ENCODE measurements around the gene KIF26B. TPM values are rescaled to one million over a fixed set of nuclear protein-coding genes. Genes with fewer than 3 reads are reported as not detected.
A peak's percentile ranks its signal among the peaks of the same experiment; 100 is the strongest.

KIF26B gene
- total and polyA plus RNA-seq, 2 experiments from 2014 or later: 0.03 to 0.76 TPM

DNA sequence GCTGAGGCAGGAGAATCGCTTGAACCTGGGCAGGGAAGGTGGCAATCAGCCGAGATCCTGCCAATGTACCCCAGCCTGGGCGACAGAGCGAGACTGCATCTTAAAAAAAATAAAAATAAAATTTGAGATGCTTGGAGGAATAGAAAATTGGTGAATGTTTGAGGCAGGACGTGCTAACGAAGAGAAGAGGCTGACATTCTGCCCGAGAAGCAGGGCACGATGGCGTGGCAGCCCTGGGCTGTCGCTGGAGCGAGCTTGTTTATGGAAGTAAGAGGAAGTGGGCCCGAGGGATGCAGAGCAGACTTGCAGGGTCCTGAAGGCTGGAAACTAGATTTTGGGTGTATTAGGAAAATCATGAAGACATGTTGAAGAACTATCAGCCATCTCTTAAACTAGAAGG is 92.6 kb downstream of the KIF26B start (continued):
- TF ChIP-seq ETS1 (IDR thresholded peaks at IDR 0.05): no peak

DNA sequence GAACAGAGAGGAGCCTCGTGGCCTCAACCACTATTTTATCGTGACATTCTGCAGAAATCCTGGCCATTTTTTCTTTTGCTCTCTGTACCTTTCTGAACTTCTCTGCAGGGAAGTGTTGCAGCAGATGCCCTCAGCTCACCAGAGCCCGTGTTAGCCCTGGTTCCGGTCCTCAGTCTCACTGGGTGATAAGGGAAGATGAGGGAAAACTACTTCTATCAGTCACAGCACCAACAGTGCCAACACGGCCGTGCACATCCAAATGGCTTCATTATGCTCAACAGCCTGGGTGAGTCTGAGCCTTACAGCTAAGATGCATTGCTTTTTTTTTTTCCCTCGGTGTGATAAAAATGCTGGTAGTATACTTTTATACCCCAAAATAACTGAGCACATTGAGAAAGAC is 93.0 kb downstream of the KIF26B start:
- no peak for DNase-seq (ENCODE audit: low spot score)
- H3K4me1 ChIP-seq (ENCODE audit: insufficient read depth): no peaks in the 10 kb centered on the region
- no peaks in the 10 kb centered on the region for H3F3A ChIP-seq (replicated peaks; ENCODE audit: low read depth)
- no peaks in the 10 kb centered on the region for H3K27me3 ChIP-seq (ENCODE audit: insufficient read depth)
- peak overlapping the region; percentile 88; the same call in 1 of the 2 replicates for H2AFZ ChIP-seq
- H3K36me3 Mint-ChIP-seq (ENCODE audit: low read depth): peaks cover 4% of the 10 kb centered on the region; the same call in 2 of the 3 replicates
- no peaks in the 10 kb centered on the region for H3K9me2 ChIP-seq (ENCODE audit: insufficient read depth)
- no peak overlapping the region for H3K27ac Mint-ChIP-seq
- H3K79me2 ChIP-seq (replicated peaks; ENCODE audit: insufficient read depth): no peaks in the 10 kb centered on the region
- no peak overlapping the region for H3K27ac ChIP-seq (ENCODE audit: low read depth)
- H3K4me2 ChIP-seq: no peak overlapping the region
- peaks cover 10% of the 10 kb centered on the region; the same call in 2 of the 3 replicates for H3K9me3 Mint-ChIP-seq
- no peaks in the 10 kb centered on the region for H3K4me1 Mint-ChIP-seq
- no peak overlapping the region for H3K4me3 Mint-ChIP-seq
- no peaks in the 10 kb centered on the region for H4K20me1 ChIP-seq (replicated peaks; ENCODE audit: insufficient read depth)
- 0 out of 2 replicates have a peak, but pooled peaks cover 3% of the 10 kb centered on the region for H3K36me3 ChIP-seq (ENCODE audit: insufficient read depth)
- H3K4me3 ChIP-seq: no peak overlapping the region
- H3K27me3 Mint-ChIP-seq (ENCODE audit: insufficient read depth, low read depth, poor library complexity): peaks cover 2% of the 10 kb centered on the region
- ATAC-seq: no peak
- TF ChIP-seq, protein P1, sequence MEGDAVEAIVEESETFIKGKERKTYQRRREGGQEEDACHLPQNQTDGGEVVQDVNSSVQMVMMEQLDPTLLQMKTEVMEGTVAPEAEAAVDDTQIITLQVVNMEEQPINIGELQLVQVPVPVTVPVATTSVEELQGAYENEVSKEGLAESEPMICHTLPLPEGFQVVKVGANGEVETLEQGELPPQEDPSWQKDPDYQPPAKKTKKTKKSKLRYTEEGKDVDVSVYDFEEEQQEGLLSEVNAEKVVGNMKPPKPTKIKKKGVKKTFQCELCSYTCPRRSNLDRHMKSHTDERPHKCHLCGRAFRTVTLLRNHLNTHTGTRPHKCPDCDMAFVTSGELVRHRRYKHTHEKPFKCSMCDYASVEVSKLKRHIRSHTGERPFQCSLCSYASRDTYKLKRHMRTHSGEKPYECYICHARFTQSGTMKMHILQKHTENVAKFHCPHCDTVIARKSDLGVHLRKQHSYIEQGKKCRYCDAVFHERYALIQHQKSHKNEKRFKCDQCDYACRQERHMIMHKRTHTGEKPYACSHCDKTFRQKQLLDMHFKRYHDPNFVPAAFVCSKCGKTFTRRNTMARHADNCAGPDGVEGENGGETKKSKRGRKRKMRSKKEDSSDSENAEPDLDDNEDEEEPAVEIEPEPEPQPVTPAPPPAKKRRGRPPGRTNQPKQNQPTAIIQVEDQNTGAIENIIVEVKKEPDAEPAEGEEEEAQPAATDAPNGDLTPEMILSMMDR (conservative IDR thresholded peaks at IDR 0.05; ENCODE audit: low read depth in 2 of 2): no peak
- no peak for TF ChIP-seq JUNB (IDR thresholded peaks at IDR 0.05; ENCODE audit: unreplicated experiment)
- TF ChIP-seq NANOG (IDR thresholded peaks at IDR 0.05; ENCODE audit: borderline replicate concordance): no peak
- TF ChIP-seq REST (IDR thresholded peaks at IDR 0.05; ENCODE audit: unreplicated experiment): no peak
- no peak for TF ChIP-seq ZNF331 (CRISPR knock-in tag; IDR thresholded peaks at IDR 0.05; ENCODE audit: low read depth)
- TF ChIP-seq ETS1 (IDR thresholded peaks at IDR 0.05): no peak
- TF ChIP-seq ZNF462 (CRISPR knock-in tag; IDR thresholded peaks at IDR 0.05): no peak
- no peak for TF ChIP-seq POLR2AphosphoS5 (IDR thresholded peaks at IDR 0.05; ENCODE audit: low read depth)
- no peak for TF ChIP-seq CREB1 (CRISPR knock-in tag; IDR thresholded peaks at IDR 0.05; ENCODE audit: low read depth)
- no peak for TF ChIP-seq EZH2 (IDR thresholded peaks at IDR 0.05; ENCODE audit: low read depth, unreplicated experiment)
- TF ChIP-seq ZNF114 (CRISPR knock-in tag; IDR thresholded peaks at IDR 0.05): no peak
- no peak for TF ChIP-seq EZH2phosphoT487 (IDR thresholded peaks at IDR 0.05; ENCODE audit: unreplicated experiment)
